BE2C (cell line): Measurements from ENCODE around the gene IQCE.

ENCODE experiments used
- DNase-seq: peaks from one replicate; pipeline ENCODE4 v3.0.0-alpha.2; 2020
- H3K27me3 ChIP-seq: fragments of 250-450 bp; sonication (Bioruptor Pico); 2 replicates; pipeline ENCODE4 v1.5.1; 2020; ENCODE audit warnings: mild to moderate bottlenecking
- H3K36me3 ChIP-seq: fragments of 250-450 bp; sonication (Bioruptor Pico); 2 replicates; pipeline ENCODE4 v1.5.1; 2020; ENCODE audit warnings: mild to moderate bottlenecking
- H3K4me1 ChIP-seq: fragments of 250-450 bp; sonication (Bioruptor Pico); 2 replicates; pipeline ENCODE4 v1.5.1; 2020
- H3K4me3 ChIP-seq: 2 replicates; pipeline ENCODE4 v1.5.1; 2011; ENCODE audit warnings: low read depth, low read length
- H3K9me3 ChIP-seq: fragments of 250-450 bp; sonication (Bioruptor Pico); 2 replicates; pipeline ENCODE4 v1.5.1; 2020
- CTCF ChIP-seq: IDR thresholded peaks from 2 replicates; pipeline ENCODE4 v1.5.1; 2012; ENCODE audit warnings: mild to moderate bottlenecking, low read depth, low read length

IQCE gene

DNA sequence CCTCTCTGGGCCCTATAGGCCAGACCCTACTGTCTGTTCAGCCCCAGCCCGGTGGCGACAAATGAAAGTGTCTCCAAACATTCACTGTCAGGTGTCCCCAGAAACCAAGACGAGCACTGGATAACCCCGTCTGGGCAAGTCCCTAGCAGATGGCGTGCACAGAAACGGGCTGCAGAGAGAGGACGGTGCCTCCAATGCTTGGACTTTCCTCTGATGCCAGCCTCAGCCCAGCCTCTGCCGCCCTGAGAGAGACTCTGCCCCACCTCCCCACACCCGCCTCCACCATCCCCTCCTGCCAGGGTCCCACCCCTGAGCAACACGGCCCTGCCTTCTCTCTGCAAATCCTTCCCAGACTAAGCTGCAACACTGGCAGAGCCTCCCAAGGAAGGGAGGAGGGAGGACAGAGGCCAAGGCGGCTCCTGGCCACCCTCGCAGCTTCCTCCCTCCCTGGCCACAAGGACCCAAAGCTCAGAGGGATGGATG is 46.6 kb upstream of the IQCE start:
- Histone ChIP-seq H3K9me3 (no peaks in the 10 kb centered on the region), H3K27me3 (no peaks in the 10 kb centered on the region), H3K4me1 (peaks cover 55% of the 10 kb centered on the region), H3K36me3 (no peaks in the 10 kb centered on the region), H3K4me3 (no peak overlapping the region)
- no peak for TF ChIP-seq CTCF
- DNase-seq = no peak

DNA sequence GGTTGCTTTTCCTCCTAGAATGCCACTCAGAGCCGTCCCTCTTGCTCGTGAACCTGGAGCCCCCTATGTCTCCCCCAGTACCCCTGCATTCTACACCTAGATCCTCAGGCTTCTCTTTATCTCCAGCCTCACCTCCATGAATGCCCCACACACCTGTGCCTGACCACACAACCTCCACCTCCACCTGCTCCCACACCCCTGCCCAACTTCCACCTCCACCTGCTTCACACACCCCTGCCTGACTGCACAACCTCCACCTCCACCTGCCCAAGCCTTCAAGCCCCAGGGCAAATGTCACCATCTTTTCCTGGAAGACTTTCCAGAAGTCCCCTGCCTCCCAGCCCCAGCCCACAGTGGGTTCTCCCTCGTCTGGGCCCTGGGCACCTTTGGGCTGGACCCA is 46.1 kb upstream of the IQCE start:
- no peaks in the 10 kb centered on the region for H3K9me3 ChIP-seq
- no peak overlapping the region for H3K4me3 ChIP-seq
- H3K27me3 ChIP-seq = no peaks in the 10 kb centered on the region
- H3K4me1 ChIP-seq = peaks cover 55% of the 10 kb centered on the region
- no peaks in the 10 kb centered on the region for H3K36me3 ChIP-seq
- TF ChIP-seq CTCF = no peak
- DNase-seq = no peak

GRCh38 chr7:2513702-2514101 is 45.1 kb upstream of the IQCE start:
- Histone ChIP-seq H3K9me3 (no peaks in the 10 kb centered on the region), H3K27me3 (no peaks in the 10 kb centered on the region), H3K4me3 (no peak overlapping the region), H3K36me3 (no peaks in the 10 kb centered on the region), H3K4me1 (peaks cover 51% of the 10 kb centered on the region)
- TF ChIP-seq CTCF = 0 out of 2 replicates have a peak, but pooled peaks have one; percentile 20
- peak; percentile 96 for DNase-seq

DNA sequence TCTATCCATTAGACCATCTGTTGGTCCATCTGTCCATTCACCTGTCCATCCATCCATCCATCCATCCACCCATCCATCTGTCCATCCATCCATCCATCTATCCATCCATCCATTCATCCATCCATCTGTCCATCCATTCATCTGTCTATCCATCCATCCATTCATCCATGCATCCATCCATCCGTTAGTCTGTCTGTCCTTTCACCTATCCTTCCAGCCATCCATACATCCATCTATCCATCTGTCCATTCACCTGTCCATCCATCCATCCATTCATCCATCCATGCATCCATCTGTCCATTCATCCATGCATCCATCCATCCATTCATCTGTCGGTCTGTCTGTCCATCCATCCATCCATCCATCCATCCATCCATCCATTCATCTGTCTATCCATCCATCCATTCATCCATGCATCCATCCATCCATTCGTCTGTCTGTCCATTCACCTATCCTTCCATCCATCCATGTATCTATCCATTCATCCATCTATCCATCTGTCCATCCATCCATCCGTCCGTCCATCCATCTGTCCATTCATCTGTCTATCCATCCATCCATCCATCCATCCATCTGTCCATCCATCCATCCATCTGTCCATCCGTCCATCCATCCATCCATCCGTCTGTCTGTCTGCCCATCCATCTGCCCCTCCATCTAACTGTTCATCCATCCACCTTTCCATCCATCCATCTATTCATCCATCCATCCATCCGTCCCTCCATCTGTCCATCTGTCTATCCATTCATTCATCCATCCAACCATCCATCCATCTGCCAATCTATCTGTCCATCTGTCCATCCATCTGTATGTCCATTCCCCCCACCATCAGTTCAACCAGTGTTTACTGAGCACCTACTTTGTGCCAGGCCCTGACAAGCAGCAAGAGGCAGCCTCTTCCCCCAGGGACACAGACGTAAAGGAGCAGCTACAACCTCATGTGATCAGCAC is 44.0 kb upstream of the IQCE start:
- peaks cover 45% of the 10 kb centered on the region for H3K4me1 ChIP-seq
- H3K9me3 ChIP-seq = no peaks in the 10 kb centered on the region
- DNase-seq = no peak
- no peaks in the 10 kb centered on the region for H3K36me3 ChIP-seq
- no peak overlapping the region for H3K4me3 ChIP-seq
- no peaks in the 10 kb centered on the region for H3K27me3 ChIP-seq
- no peak for TF ChIP-seq CTCF

- no peak for DNase-seq
- H3K9me3 ChIP-seq = no peaks in the 10 kb centered on the region
- peaks cover 45% of the 10 kb centered on the region for H3K4me1 ChIP-seq
- H3K4me3 ChIP-seq = no peak overlapping the region
- H3K27me3 ChIP-seq = no peaks in the 10 kb centered on the region
- H3K36me3 ChIP-seq = no peaks in the 10 kb centered on the region
- TF ChIP-seq CTCF = no peak
Measured at GRCh38 chr7:2515424-2516193, 43.2 kb upstream of the IQCE start.
